HEK293 (cell line): Measurements from ENCODE around the gene ICE1.

ENCODE experiments used
- CTCF ChIP-seq: fragments of 450-650 bp; formaldehyde crosslinking; IDR thresholded peaks from 2 replicates; pipeline ENCODE4 v1.5.1; 2016; ENCODE audit warnings: missing biosample characterization, missing genetic modification characterization
- GLIS2 ChIP-seq: fragments of 450-650 bp; formaldehyde crosslinking; IDR thresholded peaks from 2 replicates; pipeline ENCODE4 v1.5.1; 2016; ENCODE audit warnings: missing biosample characterization, missing genetic modification characterization

GRCh38 chr5:5378531-5378930, 43.9 kb upstream of the ICE1 start:
- TF ChIP-seq CTCF (tag by site-specific recombination) (no peak), GLIS2 (no peak)
